Daoy (cell line): ENCODE measurements around the gene PRXL2B. TPM values are rescaled to one million over a fixed set of nuclear protein-coding genes. Genes with fewer than 3 reads are reported as not detected.
"Not testable (repeated sequence)": the region's sequence is repeated elsewhere in the genome, so short reads cannot be mapped to it uniquely, and the experiment has no call there.

Source experiments
- DNase-seq: peaks from one replicate; pipeline ENCODE4 v3.0.0-alpha.2; 2015; ENCODE audit warnings: low read depth
- total RNA-seq: library from RNA; depleted of rRNA; stranded (reverse); fragments of >200 nt; shearing (Covaris generic); gene quantifications from 2 replicates; pipeline ENCODE4 v1.2.3, GENCODE V29; 2014

Gene PRXL2B
- total RNA-seq, 1 experiment from 2014 or later = 13.0 TPM

DNA sequence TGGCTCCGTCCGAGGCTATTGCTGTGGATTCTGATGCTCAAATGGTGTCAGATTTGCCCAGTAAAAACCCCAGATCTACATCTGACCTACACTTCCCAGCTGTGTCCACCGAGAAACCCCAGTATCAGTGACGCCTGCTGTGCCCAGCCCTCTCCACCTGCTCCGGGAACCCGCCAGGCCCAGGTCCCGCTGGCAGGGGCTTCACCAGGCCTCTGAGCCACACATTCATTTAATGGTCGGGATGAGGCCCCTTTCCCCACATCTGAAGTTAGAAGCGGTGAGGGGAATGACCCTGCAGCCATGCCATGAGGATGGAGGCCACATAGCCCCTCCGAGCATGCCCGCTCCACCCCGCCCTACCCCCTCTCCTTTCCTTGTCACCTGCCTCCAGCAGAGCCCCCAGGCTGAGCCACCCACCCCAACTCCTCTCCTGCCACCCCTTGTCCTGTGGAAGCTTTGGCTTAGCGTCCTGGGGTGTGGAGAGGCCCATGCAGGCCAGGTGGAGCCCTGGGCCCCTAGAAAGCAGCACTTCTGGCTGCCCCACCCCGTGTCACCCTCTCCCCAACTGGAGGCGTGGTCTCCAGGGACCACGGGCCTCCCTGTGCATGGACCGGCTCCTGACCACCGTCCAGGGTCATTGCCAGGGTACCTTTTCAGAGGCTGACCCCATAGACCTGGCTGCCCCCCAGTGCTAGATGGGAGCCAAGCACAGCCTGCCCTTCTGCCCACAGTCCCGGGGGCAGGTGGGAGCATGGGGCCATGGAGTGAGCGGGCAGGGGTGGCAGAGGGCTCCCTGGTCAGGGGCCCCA, 22.4 kb upstream of the PRXL2B start:
- no peak for DNase-seq

GRCh38 chr1:2564815-2565374, 21.7 kb upstream of the PRXL2B start:
- DNase-seq = no peak

DNA sequence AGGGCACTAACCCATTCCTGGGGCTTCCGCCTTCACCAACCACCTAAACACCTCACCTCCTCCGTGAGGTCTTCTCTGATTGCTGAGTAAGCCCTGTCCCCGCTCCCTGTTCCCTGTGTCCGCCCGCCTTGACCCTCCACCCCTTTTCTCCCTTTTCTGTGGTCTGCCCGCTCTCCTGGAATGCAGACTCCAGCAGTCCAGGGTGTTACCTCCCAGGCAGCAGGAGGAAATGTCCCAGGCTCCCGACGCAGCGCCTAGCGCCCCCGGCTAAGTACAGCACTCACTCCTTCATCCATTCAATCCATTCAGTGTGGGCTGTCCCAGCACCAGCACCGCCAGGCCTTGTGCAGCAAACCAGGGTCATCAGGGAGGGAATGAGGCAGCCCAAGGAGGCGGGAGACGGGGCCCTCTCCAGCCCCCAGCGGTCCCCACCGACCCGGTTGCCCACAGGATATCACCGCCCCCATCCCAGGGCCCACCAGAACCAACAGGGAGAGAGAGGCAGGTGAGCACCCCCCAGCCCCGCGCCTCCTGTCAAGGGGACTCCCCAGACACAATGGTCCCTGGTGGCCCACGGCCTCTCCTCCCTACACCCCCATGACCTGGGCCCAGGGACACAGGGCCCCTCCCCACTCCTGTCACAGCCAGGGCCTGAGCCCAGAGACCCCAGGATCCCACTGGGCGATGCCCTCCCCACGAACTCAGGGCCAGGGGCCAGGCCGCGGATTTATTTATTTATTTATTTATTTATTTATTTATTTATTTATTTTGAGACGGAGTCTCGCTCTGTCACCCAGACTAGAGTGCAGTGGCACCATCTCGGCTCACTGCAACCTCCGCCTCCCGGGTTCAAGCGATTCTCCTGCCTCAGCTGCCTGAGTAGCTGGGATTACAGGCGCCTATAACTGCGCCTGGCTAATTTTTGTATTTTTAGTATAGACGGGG, 20.2 kb upstream of the PRXL2B start:
- peak; percentile 81 for DNase-seq

GRCh38 chr1:2567083-2567679, 19.4 kb upstream of the PRXL2B start:
- no peak for DNase-seq

- not testable (repeated sequence) for DNase-seq
These were observed 18.3 kb upstream of the PRXL2B start for GRCh38 chr1:2568187-2568816.

DNA sequence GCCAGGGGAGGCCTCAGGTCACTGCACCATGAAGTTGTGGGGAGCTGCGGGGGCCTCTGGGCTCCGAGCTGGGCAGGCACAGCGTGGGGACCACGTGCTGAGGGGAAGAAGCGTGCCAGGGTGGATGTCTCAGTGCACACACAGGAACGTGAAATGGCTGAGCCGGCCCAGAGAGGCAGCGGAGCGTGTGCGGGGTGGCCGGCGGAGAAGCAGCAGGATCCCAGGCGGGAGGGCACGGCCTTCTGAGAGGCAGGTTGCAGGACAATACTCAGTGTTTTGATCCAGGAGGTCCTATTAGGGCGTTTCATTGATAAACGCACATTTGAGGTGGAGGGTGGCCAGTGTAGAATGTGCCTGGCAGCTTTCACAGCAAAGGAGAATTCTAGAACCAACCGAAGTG, 17.5 kb upstream of the PRXL2B start:
- no peak for DNase-seq

GRCh38 chr1:2569703-2570102, 16.9 kb upstream of the PRXL2B start:
- not testable (repeated sequence) for DNase-seq

DNA sequence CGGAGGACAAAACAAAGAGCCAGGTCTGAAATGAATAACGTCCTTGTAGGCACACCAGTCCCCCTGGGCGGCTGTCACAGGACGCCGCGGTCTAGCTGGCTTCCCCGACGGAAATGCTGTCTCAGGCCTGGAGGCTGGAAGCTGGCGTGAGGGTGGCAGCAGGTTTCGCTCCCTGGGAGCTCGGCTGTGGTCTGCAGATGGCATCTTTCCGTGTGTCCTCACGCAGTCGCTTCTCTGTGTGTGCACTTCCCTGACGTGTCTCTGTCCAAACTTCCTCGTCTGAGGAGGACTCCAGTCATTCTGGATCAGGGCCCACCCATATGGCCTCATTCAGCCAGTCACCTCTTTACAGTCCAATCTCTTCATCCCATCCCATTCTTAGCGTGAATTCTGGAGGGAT, 16.2 kb upstream of the PRXL2B start:
- no peak for DNase-seq

- DNase-seq = no peak
These were observed 15.2 kb upstream of the PRXL2B start for GRCh38 chr1:2571348-2571747.

DNA sequence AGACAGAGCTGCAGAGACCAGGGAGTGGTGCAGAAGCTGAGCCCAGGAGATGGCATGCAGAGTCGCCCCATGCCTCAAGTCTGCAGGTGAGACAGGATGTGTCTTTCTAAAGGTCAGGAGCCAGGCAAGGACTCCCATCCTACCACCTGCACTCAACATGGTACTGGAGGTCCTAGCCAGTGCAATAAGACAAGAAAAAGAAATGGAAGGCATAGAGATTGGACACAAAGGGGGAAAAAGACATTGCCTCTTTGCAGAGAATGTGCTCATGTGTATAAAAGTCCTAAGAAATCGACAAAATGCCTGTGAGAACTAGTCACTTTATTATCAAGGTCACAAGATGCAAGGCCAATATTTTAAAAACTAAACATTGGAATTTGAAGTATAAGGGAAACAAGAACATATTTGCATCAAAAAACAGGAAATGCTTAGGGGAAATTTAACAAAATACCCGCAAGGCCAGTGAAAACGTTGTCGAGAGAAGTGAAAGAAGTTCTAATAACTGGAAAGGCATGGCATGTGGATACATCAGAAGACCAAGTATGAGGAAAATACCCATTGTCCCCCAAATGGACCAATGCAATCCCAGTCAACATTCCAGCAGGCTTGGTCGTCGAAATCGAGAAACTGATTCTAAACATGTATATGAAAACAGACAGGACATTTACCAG, 13.2 kb upstream of the PRXL2B start:
- no peak for DNase-seq

DNA sequence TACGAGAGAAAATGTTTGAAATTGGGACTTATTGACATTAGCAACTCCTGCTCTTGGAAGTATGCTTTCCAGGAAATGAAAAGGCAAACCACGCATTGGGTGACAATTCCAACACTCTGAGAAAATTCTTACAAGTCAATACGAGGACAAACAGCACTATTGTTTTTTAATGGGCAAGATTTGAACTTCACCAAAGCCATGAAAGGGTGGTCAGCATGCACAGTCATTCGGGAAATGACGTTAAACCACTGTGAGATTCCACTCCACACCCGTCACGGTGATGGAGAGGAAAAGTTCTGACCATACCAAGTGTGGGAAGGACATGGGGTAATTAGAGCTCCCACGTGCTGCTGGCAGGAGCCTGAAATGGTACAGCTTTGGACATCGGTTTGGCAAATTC, 12.2 kb upstream of the PRXL2B start:
- peak; percentile 40 for DNase-seq

DNA sequence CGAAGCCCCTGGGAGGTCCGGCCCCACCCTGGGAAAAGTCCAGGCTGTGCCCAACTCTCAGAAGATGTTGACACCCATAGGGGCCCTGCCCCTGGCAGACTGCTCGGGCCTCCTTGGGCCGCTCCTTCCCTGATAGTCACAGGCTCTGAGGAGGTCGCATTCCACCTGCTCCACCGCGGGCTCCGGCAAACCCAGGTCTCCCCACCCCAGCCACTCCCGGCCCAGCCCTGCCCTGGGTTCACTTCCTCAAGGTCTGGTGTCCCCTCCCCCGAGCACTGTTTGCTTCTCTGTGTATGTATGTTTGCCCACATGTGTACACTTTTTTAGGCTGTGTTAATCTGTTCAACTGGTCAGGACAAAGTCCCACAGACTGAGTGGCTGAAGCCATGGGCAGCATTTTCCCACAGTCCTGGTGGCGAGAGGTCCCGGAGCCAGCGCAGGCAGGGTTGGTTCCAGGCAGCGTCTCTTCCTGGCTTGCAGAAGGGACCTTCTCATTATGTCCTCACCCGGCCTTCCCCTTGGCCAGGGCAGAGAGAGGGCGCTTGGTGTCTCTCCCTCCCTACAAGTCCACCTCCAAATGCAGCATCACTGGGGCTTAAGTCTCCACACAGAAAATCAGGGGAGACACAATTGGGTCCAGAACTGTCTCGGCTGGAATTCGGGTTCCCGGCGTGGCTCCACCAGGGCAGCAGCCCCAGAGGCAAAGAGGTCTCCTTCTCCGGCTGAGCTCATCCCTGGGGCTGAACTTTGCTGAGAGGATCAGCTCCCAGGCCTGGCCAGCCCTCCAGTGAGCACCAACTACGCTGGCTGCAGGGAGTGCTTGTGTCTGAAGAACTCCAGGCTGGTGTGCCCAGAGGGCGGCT, 10.5 kb upstream of the PRXL2B start:
- DNase-seq = no peak

DNA sequence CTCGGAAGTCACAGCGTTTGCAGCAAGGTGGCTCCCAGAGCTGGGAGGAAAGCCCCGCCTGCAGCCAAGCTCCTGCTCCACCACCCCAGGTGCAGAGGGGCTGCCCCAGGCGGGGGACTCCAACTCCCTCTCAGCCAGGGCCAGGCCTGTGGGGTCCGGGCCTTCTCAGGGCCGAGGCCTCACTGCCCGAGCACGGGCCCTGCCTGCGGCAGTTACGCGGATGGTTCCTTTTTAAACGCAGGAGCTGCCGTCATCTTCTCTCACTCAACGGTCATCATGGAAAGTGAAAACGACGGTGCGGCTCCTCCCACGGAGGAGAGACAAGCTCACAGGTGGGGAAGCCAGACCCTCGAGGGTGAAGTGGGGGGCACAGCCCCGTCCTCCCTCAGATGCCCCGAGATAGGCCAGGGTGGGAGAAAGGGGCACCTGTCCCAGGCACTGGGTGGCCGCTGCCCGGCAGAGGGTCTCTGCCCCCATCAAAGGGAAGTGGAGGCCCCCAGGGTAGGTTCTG, 9.0 kb upstream of the PRXL2B start:
- not testable (repeated sequence) for DNase-seq

- DNase-seq = no peak
These were observed 7.8 kb upstream of the PRXL2B start for GRCh38 chr1:2578758-2579118.

DNA sequence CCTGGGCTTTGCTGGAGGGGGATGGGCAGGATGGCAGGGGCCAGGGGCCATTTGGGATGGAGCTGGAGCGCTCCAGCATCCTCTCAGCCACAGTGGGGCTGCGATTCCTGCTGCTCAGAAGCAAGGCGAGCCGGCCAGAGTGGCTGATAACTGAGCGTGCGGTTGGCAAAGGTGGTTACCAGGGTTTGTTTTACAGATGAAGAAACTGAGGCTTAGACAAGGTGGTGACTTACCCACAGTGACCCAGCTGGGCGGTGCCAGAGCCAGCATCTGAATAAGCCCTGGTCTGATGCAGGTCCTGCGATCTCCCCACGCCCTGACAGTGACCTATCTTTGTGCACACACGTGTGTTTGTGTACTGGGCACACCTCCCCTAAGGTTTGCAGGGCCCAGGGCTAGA, 5.9 kb upstream of the PRXL2B start:
- DNase-seq = no peak

- DNase-seq = peak; percentile 35
These were observed 4.2 kb upstream of the PRXL2B start for GRCh38 chr1:2582391-2582790.

DNA sequence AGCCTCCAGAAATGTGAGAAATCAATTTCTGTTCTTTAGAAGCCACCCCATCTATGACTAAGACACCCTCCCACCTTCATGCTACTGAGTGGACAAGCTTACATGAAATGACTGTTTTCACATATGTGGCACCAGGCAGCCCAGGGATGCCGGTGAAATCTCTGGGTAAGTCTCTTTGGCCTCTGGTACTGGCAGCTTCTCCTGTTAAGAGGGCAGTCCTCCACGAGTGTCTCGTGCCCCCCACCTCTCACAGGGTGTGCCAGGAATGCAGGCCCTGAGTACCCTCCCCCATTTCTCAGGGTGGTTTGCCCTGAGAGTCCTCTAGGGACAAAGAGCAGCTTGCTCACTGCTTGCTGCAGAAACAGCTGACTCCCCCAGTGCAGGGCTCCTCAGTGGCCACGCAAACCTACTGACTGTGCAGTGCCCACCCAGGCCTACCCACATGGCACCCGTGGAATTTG, 3.2 kb upstream of the PRXL2B start:
- no peak for DNase-seq

DNA sequence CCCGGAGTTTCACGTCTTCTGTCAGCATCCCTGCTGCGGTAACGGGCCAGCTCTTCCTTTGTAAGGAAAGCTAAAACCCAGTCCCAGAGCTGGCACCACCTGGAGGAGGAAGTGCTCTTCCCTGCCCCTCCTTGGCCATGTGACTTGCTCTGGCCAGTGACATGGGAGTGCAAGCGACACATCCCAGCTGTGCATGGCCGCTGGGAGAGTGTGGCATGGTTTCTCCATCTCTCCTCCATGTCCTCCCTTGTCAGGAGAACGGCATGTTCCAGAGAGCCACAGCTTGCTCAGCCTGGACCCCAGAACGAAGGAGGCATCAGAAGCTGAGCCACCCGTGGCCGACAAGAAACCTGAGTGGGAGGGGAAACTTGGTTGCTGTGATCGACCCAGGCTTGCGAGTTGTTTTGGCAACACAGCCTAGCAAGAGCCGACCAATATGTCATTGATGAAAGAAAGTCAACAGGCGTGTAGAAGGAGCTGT, 2.7 kb upstream of the PRXL2B start:
- DNase-seq = peak; percentile 41

DNA sequence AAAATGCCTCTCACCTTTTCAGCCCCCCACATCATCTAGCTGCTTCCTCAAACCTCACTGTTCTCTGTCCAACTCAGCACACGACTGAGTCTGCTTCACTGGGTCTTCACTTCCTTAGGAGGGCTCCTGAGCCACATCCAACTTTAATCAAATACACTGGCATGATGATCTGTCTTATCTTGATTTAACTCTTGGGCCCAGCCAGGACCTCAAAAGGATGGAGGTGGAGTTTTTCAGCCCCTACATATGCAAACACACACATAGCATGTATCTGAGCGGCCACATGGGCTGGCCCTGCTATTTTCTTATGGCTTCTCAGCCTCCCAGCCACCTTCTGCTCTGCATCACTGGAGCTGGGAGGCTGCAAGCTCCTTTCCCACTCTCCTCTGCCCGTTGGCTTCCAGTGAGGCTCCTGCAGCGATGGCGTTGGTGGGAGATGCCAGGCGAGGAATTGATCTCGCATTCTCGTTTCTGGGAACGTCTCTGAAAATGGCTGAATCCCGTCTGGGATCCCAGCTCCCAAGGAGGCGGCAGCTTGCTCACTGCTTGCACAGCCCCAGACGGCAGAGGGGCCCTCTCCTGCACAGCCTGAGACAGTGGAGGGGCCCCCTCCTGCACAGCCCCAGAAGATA, 1.8 kb upstream of the PRXL2B start:
- no peak for DNase-seq
